ENCODE results near the gene NPIPA5.
"Not testable (repeated sequence)": the region's sequence is repeated elsewhere in the genome, so short reads cannot be mapped to it uniquely, and the experiment has no call there.

The NPIPA5 gene

DNA sequence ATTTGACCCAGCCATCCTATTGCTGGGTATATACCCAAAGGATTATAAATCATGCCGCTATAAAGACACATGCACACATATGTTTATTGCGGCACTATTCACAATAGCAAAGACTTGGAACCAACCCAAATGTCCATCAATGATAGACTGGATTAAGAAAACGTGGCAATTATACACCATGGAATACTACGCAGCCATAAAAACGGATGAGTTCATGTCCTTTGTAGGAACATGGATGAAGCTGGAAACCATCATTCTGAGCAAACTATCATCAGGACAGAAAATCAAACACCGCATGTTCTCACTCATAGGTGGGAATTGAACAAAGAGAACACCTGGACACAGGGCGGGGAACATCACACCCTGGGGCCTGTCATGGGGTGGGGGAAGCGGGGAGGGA, 14.9 kb upstream of the NPIPA5 start:
- not testable (repeated sequence) for DNase-seq (ENCODE audit: low read depth in 2 of 2)

- not testable (repeated sequence) for DNase-seq (ENCODE audit: low read depth in 2 of 2)
These were observed 11.8 kb upstream of the NPIPA5 start for GRCh38 chr16:15389916-15390315.

GRCh38 chr16:15388060-15388459, 10.0 kb upstream of the NPIPA5 start:
- not testable (repeated sequence) for DNase-seq (ENCODE audit: low read depth in 2 of 2)

DNA sequence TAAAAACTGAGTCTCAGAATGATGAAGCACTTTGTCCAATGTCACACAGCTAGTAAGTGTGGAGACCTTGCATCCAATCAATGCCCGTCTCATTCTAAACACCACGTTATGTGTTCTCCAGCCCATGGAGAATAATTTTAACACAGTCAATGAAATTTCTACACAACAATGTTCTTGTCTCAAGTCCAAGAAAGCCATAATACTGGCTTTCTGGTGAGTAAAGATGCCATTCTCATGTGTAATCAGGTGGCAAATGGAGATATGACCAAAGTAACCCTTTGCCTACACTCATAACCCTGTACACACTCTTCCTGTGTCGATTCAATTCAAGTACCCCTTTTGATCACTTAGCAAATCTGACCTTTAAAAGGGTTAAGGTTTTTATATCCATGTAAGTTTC, 4.7 kb upstream of the NPIPA5 start:
- not testable (repeated sequence) for DNase-seq (ENCODE audit: low read depth in 2 of 2)

- DNase-seq (ENCODE audit: low read depth in 2 of 2): not testable (repeated sequence)
These were observed 20.6 kb downstream of the NPIPA5 start for GRCh38 chr16:15357495-15357894.

DNA sequence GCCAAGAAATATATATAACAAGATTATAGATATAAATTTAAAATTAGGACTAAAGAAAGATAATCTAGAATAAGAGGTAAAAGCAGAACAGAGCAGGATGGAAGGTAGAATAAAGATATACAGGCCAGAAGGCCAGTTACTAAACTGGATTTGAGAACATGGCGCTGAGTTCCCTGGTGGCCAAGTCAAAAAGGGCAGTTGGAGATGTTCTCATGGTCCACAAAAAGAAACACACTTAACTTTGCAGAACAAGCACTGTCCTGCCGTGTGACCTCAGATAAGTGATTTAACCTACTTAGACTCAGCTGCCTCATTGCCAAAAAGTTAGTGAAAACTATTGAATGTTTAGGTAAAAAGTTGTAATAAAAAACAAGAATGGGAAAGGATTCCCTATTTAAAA, 23.2 kb downstream of the NPIPA5 start:
- DNase-seq (ENCODE audit: low read depth in 2 of 2): not testable (repeated sequence)

DNA sequence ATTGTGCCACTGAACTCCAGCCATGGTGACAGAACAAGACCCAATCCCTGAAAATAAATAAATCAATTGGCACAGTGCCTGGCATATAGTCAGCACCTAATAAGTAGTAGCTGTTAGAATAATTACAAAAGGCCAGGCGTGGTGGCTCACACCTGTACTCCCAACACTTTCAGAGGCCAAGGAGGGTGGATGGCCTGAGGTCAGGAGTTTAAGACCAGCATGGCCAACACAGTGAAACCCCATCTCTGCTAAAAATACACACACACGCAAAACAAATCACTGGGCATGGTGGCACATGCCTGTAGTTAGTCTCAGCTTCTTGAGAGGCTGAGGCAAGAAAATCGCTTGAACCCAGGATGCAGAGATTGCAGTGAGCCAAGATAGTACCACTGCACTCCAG, 25.2 kb downstream of the NPIPA5 start:
- not testable (repeated sequence) for DNase-seq (ENCODE audit: low read depth in 2 of 2)

DNA sequence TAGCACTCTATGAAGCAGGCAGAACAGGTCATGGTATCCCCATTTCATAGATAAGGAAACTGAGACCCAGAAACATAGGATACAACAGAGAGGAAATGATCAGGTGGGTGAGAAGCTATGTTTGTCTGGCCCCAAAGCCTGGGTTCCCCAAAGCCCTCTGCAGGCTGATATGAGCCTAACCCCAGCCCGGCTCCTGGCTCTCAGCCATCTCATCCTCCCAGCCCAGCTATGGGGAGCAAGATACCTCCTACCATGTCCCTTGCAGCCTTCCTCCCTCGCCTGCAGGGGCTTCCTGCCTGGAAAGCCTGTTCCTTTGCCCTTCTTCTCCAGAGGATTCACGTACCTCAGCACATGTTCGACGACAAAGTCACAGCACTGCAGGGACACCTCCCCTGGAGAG, 26.3 kb downstream of the NPIPA5 start:
- not testable (repeated sequence) for DNase-seq (ENCODE audit: low read depth in 2 of 2)

DNA sequence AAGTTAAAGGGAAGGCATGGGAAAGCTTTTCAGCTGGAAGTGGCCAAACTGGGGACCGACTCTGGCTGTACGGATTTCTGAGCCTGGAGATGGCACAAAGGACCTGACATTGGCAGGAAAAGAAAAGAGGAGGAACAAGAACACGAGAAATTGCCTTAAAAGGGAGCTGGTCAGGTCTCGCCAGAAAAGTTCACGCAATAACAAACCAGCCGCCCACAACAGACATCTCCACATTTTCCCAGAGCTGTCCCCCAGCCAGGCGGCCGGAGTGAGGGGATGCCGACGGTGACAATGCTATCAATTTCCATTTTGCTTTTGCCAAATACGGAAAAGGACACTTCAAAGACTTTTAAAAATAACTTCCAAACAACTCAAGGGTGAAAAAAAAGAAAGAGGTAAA, 26.8 kb downstream of the NPIPA5 start:
- not testable (repeated sequence) for DNase-seq (ENCODE audit: low read depth in 2 of 2)

DNA sequence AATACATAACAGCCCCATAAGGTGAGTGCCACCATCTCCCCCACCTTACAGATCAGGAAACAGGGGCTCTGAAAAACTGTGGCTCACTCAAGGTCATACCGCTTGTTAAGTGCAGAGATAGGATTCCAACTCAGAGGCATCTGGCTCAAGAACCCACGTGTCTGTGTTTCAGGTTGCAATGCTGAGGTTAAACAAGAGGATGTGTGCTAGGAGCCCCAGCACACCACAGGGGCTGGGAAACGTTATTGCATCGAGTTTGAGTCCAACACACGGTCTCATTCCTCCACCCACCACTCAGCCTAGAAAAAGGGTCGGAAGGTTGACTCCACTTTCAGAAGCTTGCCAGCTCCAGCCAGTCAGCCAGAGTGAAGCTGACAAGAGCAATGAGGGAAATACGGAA, 29.4 kb downstream of the NPIPA5 start:
- DNase-seq (ENCODE audit: low read depth in 2 of 2): not testable (repeated sequence)

DNA sequence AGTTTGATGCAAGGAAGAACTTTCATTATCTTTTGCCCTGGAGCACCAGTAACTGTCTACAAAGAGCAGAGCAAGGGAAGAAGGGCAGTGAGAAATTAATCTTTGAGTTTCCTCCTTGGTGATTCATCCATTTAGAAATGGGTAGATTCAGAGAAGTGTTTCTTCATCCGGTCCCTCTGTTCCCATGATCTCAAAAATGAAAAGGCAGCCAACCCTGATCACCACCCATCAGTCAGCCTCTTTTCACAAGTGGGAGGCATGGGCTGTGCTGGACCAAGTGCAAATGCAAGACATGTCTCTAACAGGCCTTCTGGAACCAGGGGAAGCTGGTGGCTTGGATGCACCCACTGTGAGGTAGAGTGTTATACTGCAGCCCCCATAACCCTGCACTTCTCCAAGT, 35.8 kb downstream of the NPIPA5 start:
- not testable (repeated sequence) for DNase-seq (ENCODE audit: low read depth in 2 of 2)

- not testable (repeated sequence) for DNase-seq (ENCODE audit: low read depth in 2 of 2)
These were observed 39.1 kb downstream of the NPIPA5 start for GRCh38 chr16:15338986-15339385.

DNA sequence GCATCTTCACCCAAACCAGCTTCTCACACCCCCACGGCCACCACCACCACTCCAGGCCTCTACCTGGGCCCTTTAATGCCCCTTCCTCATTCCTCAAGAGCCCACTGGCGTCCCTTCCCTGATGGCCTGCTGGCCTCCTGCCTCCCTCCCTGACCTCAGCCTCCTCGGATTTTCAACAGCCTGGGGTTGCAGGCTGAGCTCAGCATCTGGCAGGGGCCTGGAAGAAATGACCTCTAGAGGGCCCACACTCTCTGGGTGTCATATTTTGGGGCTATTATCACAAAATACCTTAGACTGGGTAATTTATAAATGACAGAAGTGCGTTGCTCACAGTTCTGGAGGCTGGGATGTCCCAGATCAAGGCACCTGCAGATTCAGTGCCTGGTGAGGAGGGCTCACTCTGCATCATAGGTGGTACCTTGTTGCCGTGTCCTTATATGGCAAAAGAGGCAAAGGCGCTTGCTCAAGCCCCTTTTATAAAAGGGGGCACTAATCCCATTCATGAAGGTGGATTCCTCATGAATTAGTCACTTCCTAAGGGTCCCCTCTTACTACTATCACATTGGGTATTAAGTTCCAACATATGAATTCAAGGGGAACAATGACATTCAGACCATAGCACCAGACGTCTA, 40.0 kb downstream of the NPIPA5 start:
- DNase-seq (ENCODE audit: low read depth in 2 of 2): not testable (repeated sequence)

GRCh38 chr16:15335609-15336008, 42.5 kb downstream of the NPIPA5 start:
- DNase-seq (ENCODE audit: low read depth in 2 of 2): not testable (repeated sequence)

GRCh38 chr16:15333969-15334368, 44.1 kb downstream of the NPIPA5 start:
- not testable (repeated sequence) for DNase-seq (ENCODE audit: low read depth in 2 of 2)

- not testable (repeated sequence) for DNase-seq (ENCODE audit: low read depth in 2 of 2)
These were observed 47.1 kb downstream of the NPIPA5 start for GRCh38 chr16:15330978-15331377.

DNA sequence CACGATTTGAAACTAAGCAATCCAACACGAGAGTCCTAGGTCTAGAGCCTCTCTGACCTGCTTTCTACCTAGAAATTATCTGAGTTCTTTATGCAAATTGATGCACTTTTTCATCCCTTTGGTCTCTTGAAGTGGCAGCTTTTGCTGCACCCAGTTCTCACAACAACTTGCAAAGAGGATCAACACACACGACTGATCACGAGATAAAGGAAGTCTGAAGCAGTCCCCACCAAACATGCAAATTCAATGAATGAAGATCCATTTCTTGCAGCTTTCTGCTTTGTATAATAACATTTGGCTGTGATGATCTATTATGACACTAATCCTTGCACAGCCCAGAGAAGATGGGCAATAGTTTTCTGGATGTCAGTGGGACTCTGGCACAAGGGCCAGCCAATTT, 53.1 kb downstream of the NPIPA5 start:
- not testable (repeated sequence) for DNase-seq (ENCODE audit: low read depth in 2 of 2)

DNA sequence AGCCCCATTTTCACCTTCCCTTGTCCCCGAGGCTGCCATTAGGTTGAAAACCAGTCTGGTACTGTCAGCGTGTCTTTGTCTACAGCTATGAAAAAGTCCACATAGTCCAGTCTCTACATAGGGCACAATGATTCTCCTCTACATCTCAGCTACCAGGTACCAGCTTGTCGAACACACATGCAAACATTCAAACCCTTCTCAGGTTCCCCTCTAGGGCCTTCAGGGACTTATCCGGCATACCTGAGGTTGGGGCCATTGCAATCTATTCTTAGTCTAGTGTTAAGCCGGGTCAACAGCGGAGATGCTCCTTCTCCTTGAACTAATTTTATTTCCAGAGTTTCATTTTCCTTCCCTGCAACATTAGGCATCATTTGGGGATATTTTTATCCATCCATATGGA, 54.7 kb downstream of the NPIPA5 start:
- not testable (repeated sequence) for DNase-seq (ENCODE audit: low read depth in 2 of 2)

- DNase-seq (ENCODE audit: low read depth in 2 of 2): not testable (repeated sequence)
These were observed 56.9 kb downstream of the NPIPA5 start for GRCh38 chr16:15321221-15321620.

GRCh38 chr16:15314562-15314961, 63.5 kb downstream of the NPIPA5 start:
- not testable (repeated sequence) for DNase-seq (ENCODE audit: low read depth in 2 of 2)

Measured in stimulated activated CD4-positive, alpha-beta T cell treated with anti-CD3 and anti-CD28 coated beads, Interleukin-1b, Interleukin-23, amount 100 ng/mL, for 4 hours (primary cell).